Measurements from ENCODE around the gene CDR2.

- TF ChIP-seq CTCF (IDR thresholded peaks at IDR 0.05): no peak
- TF ChIP-seq POLR2A (IDR thresholded peaks at IDR 0.05): no peak
These were observed 37.4 kb downstream of the CDR2 start for GRCh38 chr16:22337045-22337444.

All from Peyer's patch (tissue), 4 donors.